Fibroblast of lung (primary cell): ENCODE data around the gene TKT. TPM values are rescaled to one million over a fixed set of nuclear protein-coding genes. Genes with fewer than 3 reads are reported as not detected.

Source experiments
- DNase-seq, 2 donors: peaks; one replicate each; pipeline versions ENCODE4 v3.0.0 to v3.0.0-alpha.2; 2010; ENCODE audit warnings: low read depth in 2 of 2
- H2AFZ ChIP-seq: 2 replicates; pipeline ENCODE4 v1.5.1; 2012; ENCODE audit warnings: low read length, control low read depth, inconsistent platforms
- H3K27ac ChIP-seq: 2 replicates; pipeline ENCODE4 v1.5.1; 2011; ENCODE audit warnings: low read length, control low read depth; ENCODE audit not compliant: insufficient read depth
- H3K27me3 ChIP-seq: 2 replicates; pipeline ENCODE4 v1.5.1; 2011; ENCODE audit warnings: mild to moderate bottlenecking, low read length; ENCODE audit not compliant: control insufficient read depth, insufficient read depth
- H3K36me3 ChIP-seq: 2 replicates; pipeline ENCODE4 v1.5.1; 2011; ENCODE audit warnings: low read length; ENCODE audit not compliant: control insufficient read depth, insufficient read depth
- H3K4me1 ChIP-seq: 2 replicates; pipeline ENCODE4 v1.5.1; 2011; ENCODE audit warnings: low read length; ENCODE audit not compliant: control insufficient read depth, insufficient read depth; ENCODE audit errors: extremely low read depth
- H3K4me2 ChIP-seq: 2 replicates; pipeline ENCODE4 v1.5.1; 2011; ENCODE audit warnings: low read length, control low read depth; ENCODE audit not compliant: insufficient read depth; ENCODE audit errors: extremely low read depth
- H3K4me3 ChIP-seq, 4 experiments: fragments of 200-600 bp in 1 of 4; sonication (generic) in 1 of 4; replicated peaks in 1 of 4; 2 replicates each; pipeline ENCODE4 v1.5.1; 2011 to 2016; ENCODE audit warnings: low read length in 4 of 4, low read depth in 3 of 4, mild to moderate bottlenecking in 3 of 4, control low read depth in 2 of 4, inconsistent platforms in 1 of 4, mixed read lengths in 1 of 4; ENCODE audit not compliant: insufficient read depth in 1 of 4; ENCODE audit errors: control extremely low read depth in 1 of 4
- H3K79me2 ChIP-seq: 2 replicates; pipeline ENCODE4 v1.5.1; 2012; ENCODE audit warnings: mild to moderate bottlenecking, low read length, inconsistent platforms; ENCODE audit not compliant: control insufficient read depth, insufficient read depth
- H3K9ac ChIP-seq: 2 replicates; pipeline ENCODE4 v1.5.1; 2011; ENCODE audit warnings: mild to moderate bottlenecking, low read length, control low read depth; ENCODE audit not compliant: insufficient read depth
- H3K9me3 ChIP-seq: 2 replicates; pipeline ENCODE4 v1.5.1; 2012; ENCODE audit warnings: low read depth, low read length; ENCODE audit not compliant: control insufficient read depth, insufficient read depth
- H4K20me1 ChIP-seq: 2 replicates; pipeline ENCODE4 v1.5.1; 2011; ENCODE audit warnings: low read length; ENCODE audit not compliant: control insufficient read depth, insufficient read depth; ENCODE audit errors: extremely low read depth
- EZH2 ChIP-seq: IDR thresholded peaks from 2 replicates; pipeline ENCODE4 v1.5.1; 2012; ENCODE audit warnings: low read length, control low read depth, mild to moderate bottlenecking; ENCODE audit errors: missing control alignments
- polyA plus RNA-seq, 2 donors: library from polyadenylated mRNA; depleted of rRNA in 1 of 2; stranded (reverse) in 1 of 2; unstranded in 1 of 2; fragments of >200 nt; gene quantifications; 2 replicates each; pipeline ENCODE4 v1.2.1, GENCODE V29; 2011 to 2012; ENCODE audit warnings: missing spikeins in 1 of 2
- total RNA-seq: library from RNA; depleted of rRNA; stranded (reverse); fragments of >200 nt; gene quantifications from 2 replicates; pipeline ENCODE4 v1.2.1, GENCODE V29; 2014
- TF ChIP-seq, protein P1 (sequence below), 2 donors: IDR thresholded peaks in 1 of 2; conservative IDR thresholded peaks in 1 of 2; 1 replicate in 1 of 2; 2 replicates in 1 of 2; pipeline ENCODE4 v1.5.1; 2011 to 2012; ENCODE audit warnings: low read length in 2 of 2, control low read depth in 1 of 2, inconsistent platforms in 1 of 2, low read depth in 1 of 2, mild to moderate bottlenecking in 1 of 2

TKT gene
- total and polyA plus RNA-seq, 2 donors (not counting 1 experiment from before 2014, with no cell fraction given): 163 to 810 TPM

- Histone ChIP-seq H2AFZ (no peak overlapping the region), H3K4me1 (no peaks in the 10 kb centered on the region), H3K36me3 (peaks cover 25% of the 10 kb centered on the region), H3K4me3 (no peak overlapping the region), H4K20me1 (no peaks in the 10 kb centered on the region), H3K9me3 (no peaks in the 10 kb centered on the region), H3K79me2 (no peaks in the 10 kb centered on the region), H3K4me2 (no peak overlapping the region), H3K27ac (no peak overlapping the region), H3K27me3 (no peaks in the 10 kb centered on the region), H3K9ac (no peak overlapping the region)
- no peak for DNase-seq
- TF ChIP-seq, protein P1, sequence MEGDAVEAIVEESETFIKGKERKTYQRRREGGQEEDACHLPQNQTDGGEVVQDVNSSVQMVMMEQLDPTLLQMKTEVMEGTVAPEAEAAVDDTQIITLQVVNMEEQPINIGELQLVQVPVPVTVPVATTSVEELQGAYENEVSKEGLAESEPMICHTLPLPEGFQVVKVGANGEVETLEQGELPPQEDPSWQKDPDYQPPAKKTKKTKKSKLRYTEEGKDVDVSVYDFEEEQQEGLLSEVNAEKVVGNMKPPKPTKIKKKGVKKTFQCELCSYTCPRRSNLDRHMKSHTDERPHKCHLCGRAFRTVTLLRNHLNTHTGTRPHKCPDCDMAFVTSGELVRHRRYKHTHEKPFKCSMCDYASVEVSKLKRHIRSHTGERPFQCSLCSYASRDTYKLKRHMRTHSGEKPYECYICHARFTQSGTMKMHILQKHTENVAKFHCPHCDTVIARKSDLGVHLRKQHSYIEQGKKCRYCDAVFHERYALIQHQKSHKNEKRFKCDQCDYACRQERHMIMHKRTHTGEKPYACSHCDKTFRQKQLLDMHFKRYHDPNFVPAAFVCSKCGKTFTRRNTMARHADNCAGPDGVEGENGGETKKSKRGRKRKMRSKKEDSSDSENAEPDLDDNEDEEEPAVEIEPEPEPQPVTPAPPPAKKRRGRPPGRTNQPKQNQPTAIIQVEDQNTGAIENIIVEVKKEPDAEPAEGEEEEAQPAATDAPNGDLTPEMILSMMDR (conservative IDR thresholded peaks at IDR 0.05 in 1 of 2, IDR thresholded peaks at IDR 0.05 in 1 of 2; ENCODE audit: low read depth in 1 of 2, low read length in 2 of 2): no peak
- TF ChIP-seq EZH2: no peak
Observed at GRCh38 chr3:53185761-53186465, 69.9 kb downstream of the TKT start.

GRCh38 chr3:53184701-53185100 is 71.1 kb downstream of the TKT start:
- no peak overlapping the region for H2AFZ ChIP-seq
- no peak for TF ChIP-seq EZH2
- TF ChIP-seq, protein P1 (conservative IDR thresholded peaks at IDR 0.05 in 1 of 2, IDR thresholded peaks at IDR 0.05 in 1 of 2; ENCODE audit: low read depth in 1 of 2, low read length in 2 of 2): no peak
- DNase-seq: no peak

DNA sequence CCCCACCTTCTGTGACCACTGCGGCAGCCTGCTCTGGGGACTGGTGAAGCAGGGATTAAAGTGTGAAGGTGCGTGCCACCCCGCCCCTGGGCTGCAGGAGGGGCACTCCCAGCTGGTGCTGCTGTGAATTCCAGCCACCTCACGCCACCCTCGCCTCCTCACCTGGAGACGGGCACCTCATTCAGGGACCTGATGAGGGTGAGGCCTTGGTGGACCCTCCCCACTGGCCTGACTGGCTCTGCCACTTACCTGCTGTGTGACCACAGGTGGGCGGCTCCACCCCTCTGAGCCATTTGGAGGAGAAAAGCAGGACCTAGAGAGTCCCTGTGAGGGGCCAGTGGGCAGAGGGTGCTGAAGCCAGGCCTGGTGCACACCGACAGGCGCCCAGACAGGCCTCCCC is 72.3 kb downstream of the TKT start:
- no peak overlapping the region for H3K9ac ChIP-seq
- no peak overlapping the region for H3K27ac ChIP-seq
- H3K79me2 ChIP-seq: no peaks in the 10 kb centered on the region
- DNase-seq: no peak
- no peaks in the 10 kb centered on the region for H3K27me3 ChIP-seq
- H2AFZ ChIP-seq: no peak overlapping the region
- no peak overlapping the region for H3K4me2 ChIP-seq
- no peak overlapping the region for H3K4me3 ChIP-seq
- TF ChIP-seq, protein P1 (conservative IDR thresholded peaks at IDR 0.05 in 1 of 2, IDR thresholded peaks at IDR 0.05 in 1 of 2; ENCODE audit: low read depth in 1 of 2, low read length in 2 of 2): no peak
- TF ChIP-seq EZH2: no peak
- peaks cover 24% of the 10 kb centered on the region for H3K36me3 ChIP-seq
- H4K20me1 ChIP-seq: no peaks in the 10 kb centered on the region
- no peaks in the 10 kb centered on the region for H3K9me3 ChIP-seq
- no peaks in the 10 kb centered on the region for H3K4me1 ChIP-seq

More at GRCh38 chr3:53184701-53185100, 71.1 kb downstream of the TKT start:
- H3K9ac ChIP-seq: no peak overlapping the region
- H3K79me2 ChIP-seq: no peaks in the 10 kb centered on the region
- H3K4me3 ChIP-seq: no peak overlapping the region
- peaks cover 23% of the 10 kb centered on the region for H3K36me3 ChIP-seq
- no peak overlapping the region for H3K27ac ChIP-seq
- H3K4me1 ChIP-seq: no peaks in the 10 kb centered on the region
- no peaks in the 10 kb centered on the region for H3K9me3 ChIP-seq
- no peak overlapping the region for H3K4me2 ChIP-seq
- H4K20me1 ChIP-seq: no peaks in the 10 kb centered on the region
- no peaks in the 10 kb centered on the region for H3K27me3 ChIP-seq
